Measurements from ENCODE around the gene PPP1R3G. TPM values are rescaled to one million over a fixed set of nuclear protein-coding genes. Genes with fewer than 3 reads are reported as not detected.

The PPP1R3G gene
- total RNA-seq, 1 donor from 2014 or later: 0.39 TPM

GRCh38 chr6:5105146-5105545 is 20.0 kb downstream of the PPP1R3G start:
- H3K4me1 Mint-ChIP-seq (ENCODE audit: low read depth, unreplicated experiment): peaks cover 3% of the 10 kb centered on the region
- peaks cover 2% of the 10 kb centered on the region for H3K9me3 Mint-ChIP-seq (ENCODE audit: unreplicated experiment)
- Histone ChIP-seq H3K36me3 (ENCODE audit: insufficient read depth, low read length) (no peaks in the 10 kb centered on the region), H3K27me3 (ENCODE audit: insufficient read depth, low read length) (no peaks in the 10 kb centered on the region), H2AFZ (ENCODE audit: low read depth, low read length) (no peak overlapping the region), H3K4me1 (ENCODE audit: insufficient read depth, low read length) (no peaks in the 10 kb centered on the region), H3K4me3 (ENCODE audit: insufficient read depth, low read depth, low read length) (no peak overlapping the region), H3K9me3 (ENCODE audit: insufficient read depth, low read depth, low read length) (no peaks in the 10 kb centered on the region), H3K9ac (ENCODE audit: low read length) (no peak overlapping the region), H4K20me1 (ENCODE audit: insufficient read depth, low read length) (peaks cover 2% of the 10 kb centered on the region), H3K79me2 (ENCODE audit: insufficient read depth, low read length) (no peaks in the 10 kb centered on the region), H3K27ac (ENCODE audit: low read depth, low read length) (no peak overlapping the region), H3K4me2 (ENCODE audit: low read length) (no peak overlapping the region)
- peaks cover 2% of the 10 kb centered on the region for H3K27me3 Mint-ChIP-seq (ENCODE audit: low read depth, unreplicated experiment)
- peaks cover 21% of the 10 kb centered on the region for H3K36me3 Mint-ChIP-seq (ENCODE audit: low read depth, unreplicated experiment)
- DNase-seq (ENCODE audit: low read depth): no peak
- no peak overlapping the region for H3K27ac Mint-ChIP-seq (ENCODE audit: unreplicated experiment)
- no peak for FAIRE-seq
- TF ChIP-seq EZH2 (IDR thresholded peaks at IDR 0.05; ENCODE audit: insufficient read depth, low read length): no peak
- no peak for TF ChIP-seq CTCF (IDR thresholded peaks at IDR 0.05; ENCODE audit: insufficient read depth, low read depth, low read length)
- H3K4me3 Mint-ChIP-seq (ENCODE audit: unreplicated experiment): no peak overlapping the region

- no peak for FAIRE-seq
- TF ChIP-seq CTCF (IDR thresholded peaks at IDR 0.05; ENCODE audit: insufficient read depth, low read depth, low read length) (no peak), EZH2 (IDR thresholded peaks at IDR 0.05; ENCODE audit: insufficient read depth, low read length) (no peak)
- H3K36me3 Mint-ChIP-seq (ENCODE audit: low read depth, unreplicated experiment): peaks cover 20% of the 10 kb centered on the region
Measured at GRCh38 chr6:5107341-5107740, 22.2 kb downstream of the PPP1R3G start.

GRCh38 chr6:5108068-5108467 is 22.9 kb downstream of the PPP1R3G start:
- H3K9ac ChIP-seq (ENCODE audit: low read length): no peak overlapping the region
- FAIRE-seq: no peak
- no peak overlapping the region for H3K4me3 ChIP-seq (ENCODE audit: insufficient read depth, low read depth, low read length)
- H3K36me3 ChIP-seq (ENCODE audit: insufficient read depth, low read length): no peaks in the 10 kb centered on the region
- DNase-seq (ENCODE audit: low read depth): no peak
- Mint-ChIP-seq H3K4me1 (ENCODE audit: low read depth, unreplicated experiment) (peaks cover 11% of the 10 kb centered on the region), H3K27ac (ENCODE audit: unreplicated experiment) (no peak overlapping the region), H3K36me3 (ENCODE audit: low read depth, unreplicated experiment) (peaks cover 20% of the 10 kb centered on the region), H3K9me3 (ENCODE audit: unreplicated experiment) (no peaks in the 10 kb centered on the region), H3K4me3 (ENCODE audit: unreplicated experiment) (no peak overlapping the region), H3K27me3 (ENCODE audit: low read depth, unreplicated experiment) (no peaks in the 10 kb centered on the region)
- no peak overlapping the region for H3K4me2 ChIP-seq (ENCODE audit: low read length)
- no peak for TF ChIP-seq EZH2 (IDR thresholded peaks at IDR 0.05; ENCODE audit: insufficient read depth, low read length)
- no peak for TF ChIP-seq CTCF (IDR thresholded peaks at IDR 0.05; ENCODE audit: insufficient read depth, low read depth, low read length)
- H3K4me1 ChIP-seq (ENCODE audit: insufficient read depth, low read length): no peaks in the 10 kb centered on the region
- H3K79me2 ChIP-seq (ENCODE audit: insufficient read depth, low read length): no peaks in the 10 kb centered on the region
- H2AFZ ChIP-seq (ENCODE audit: low read depth, low read length): no peak overlapping the region
- H4K20me1 ChIP-seq (ENCODE audit: insufficient read depth, low read length): peaks cover 18% of the 10 kb centered on the region
- H3K27me3 ChIP-seq (ENCODE audit: insufficient read depth, low read length): no peaks in the 10 kb centered on the region
- no peaks in the 10 kb centered on the region for H3K9me3 ChIP-seq (ENCODE audit: insufficient read depth, low read depth, low read length)
- no peak overlapping the region for H3K27ac ChIP-seq (ENCODE audit: low read depth, low read length)

More at GRCh38 chr6:5107341-5107740, 22.2 kb downstream of the PPP1R3G start:
- no peaks in the 10 kb centered on the region for H3K36me3 ChIP-seq (ENCODE audit: insufficient read depth, low read length)
- peaks cover 13% of the 10 kb centered on the region for H4K20me1 ChIP-seq (ENCODE audit: insufficient read depth, low read length)
- no peaks in the 10 kb centered on the region for H3K27me3 ChIP-seq (ENCODE audit: insufficient read depth, low read length)
- no peak overlapping the region for H2AFZ ChIP-seq (ENCODE audit: low read depth, low read length)
- Mint-ChIP-seq H3K27ac (ENCODE audit: unreplicated experiment) (no peak overlapping the region), H3K27me3 (ENCODE audit: low read depth, unreplicated experiment) (no peaks in the 10 kb centered on the region), H3K4me1 (ENCODE audit: low read depth, unreplicated experiment) (peaks cover 7% of the 10 kb centered on the region), H3K9me3 (ENCODE audit: unreplicated experiment) (no peaks in the 10 kb centered on the region), H3K4me3 (ENCODE audit: unreplicated experiment) (no peak overlapping the region)
- no peak for DNase-seq (ENCODE audit: low read depth)
- H3K4me1 ChIP-seq (ENCODE audit: insufficient read depth, low read length): no peaks in the 10 kb centered on the region
- H3K79me2 ChIP-seq (ENCODE audit: insufficient read depth, low read length): no peaks in the 10 kb centered on the region
- H3K9ac ChIP-seq (ENCODE audit: low read length): no peak overlapping the region
- no peaks in the 10 kb centered on the region for H3K9me3 ChIP-seq (ENCODE audit: insufficient read depth, low read depth, low read length)
- H3K27ac ChIP-seq (ENCODE audit: low read depth, low read length): no peak overlapping the region
- no peak overlapping the region for H3K4me2 ChIP-seq (ENCODE audit: low read length)
- no peak overlapping the region for H3K4me3 ChIP-seq (ENCODE audit: insufficient read depth, low read depth, low read length)

Measured in astrocyte (in vitro differentiated cells and primary cell).